Measurements from ENCODE around the gene CCL3.
"Not testable (repeated sequence)": the region's sequence is repeated elsewhere in the genome, so short reads cannot be mapped to it uniquely, and the experiment has no call there.

CCL3 gene

GRCh38 chr17:36089888-36090836, at the start of gene CCL3:
Gene CCL3 (minus strand): TSS chr17:36090143. CDS start chr17:36090058, 85 bp downstream.
- no peak for DNase-seq (ENCODE audit: low read depth in 2 of 2)

- DNase-seq (ENCODE audit: low read depth in 2 of 2), result no peak
Measured at GRCh38 chr17:36136439-36136838, 46.5 kb upstream of the CCL3 start.

- DNase-seq (ENCODE audit: low read depth in 2 of 2), result no peak
Measured at GRCh38 chr17:36136036-36136435, 46.1 kb upstream of the CCL3 start.

- no peak for DNase-seq (ENCODE audit: low read depth in 2 of 2)
Measured at GRCh38 chr17:36135465-36135864, 45.5 kb upstream of the CCL3 start.

GRCh38 chr17:36133602-36134236, 43.8 kb upstream of the CCL3 start:
- no peak for DNase-seq (ENCODE audit: low read depth in 2 of 2)

GRCh38 chr17:36132421-36132831, 42.5 kb upstream of the CCL3 start:
- no peak for DNase-seq (ENCODE audit: low read depth in 2 of 2)

- no peak for DNase-seq (ENCODE audit: low read depth in 2 of 2)
Measured at GRCh38 chr17:36131931-36132330, 42.0 kb upstream of the CCL3 start.

GRCh38 chr17:36131421-36131820, 41.5 kb upstream of the CCL3 start:
- no peak for DNase-seq (ENCODE audit: low read depth in 2 of 2)

- no peak for DNase-seq (ENCODE audit: low read depth in 2 of 2)
Measured at GRCh38 chr17:36130346-36130745, 40.4 kb upstream of the CCL3 start.

- no peak for DNase-seq (ENCODE audit: low read depth in 2 of 2)
Measured at GRCh38 chr17:36129616-36130015, 39.7 kb upstream of the CCL3 start.

GRCh38 chr17:36128411-36128978, 38.6 kb upstream of the CCL3 start:
- DNase-seq (ENCODE audit: low read depth in 2 of 2), result no peak

GRCh38 chr17:36127911-36128310, 38.0 kb upstream of the CCL3 start:
- no peak for DNase-seq (ENCODE audit: low read depth in 2 of 2)

GRCh38 chr17:36127199-36127893, 37.4 kb upstream of the CCL3 start:
- DNase-seq (ENCODE audit: low read depth in 2 of 2), result no peak

GRCh38 chr17:36124879-36125824, 35.2 kb upstream of the CCL3 start:
- no peak for DNase-seq (ENCODE audit: low read depth in 2 of 2)

GRCh38 chr17:36123431-36123830, 33.5 kb upstream of the CCL3 start:
- DNase-seq (ENCODE audit: low read depth in 2 of 2), result no peak

- DNase-seq (ENCODE audit: low read depth in 2 of 2), result not testable (repeated sequence)
Measured at GRCh38 chr17:36121099-36121498, 31.2 kb upstream of the CCL3 start.

GRCh38 chr17:36120221-36120620, 30.3 kb upstream of the CCL3 start:
- DNase-seq (ENCODE audit: low read depth in 2 of 2), result no peak

- no peak for DNase-seq (ENCODE audit: low read depth in 2 of 2)
Measured at GRCh38 chr17:36118477-36119353, 28.8 kb upstream of the CCL3 start.

- DNase-seq (ENCODE audit: low read depth in 2 of 2), result no peak
Measured at GRCh38 chr17:36117505-36118382, 27.8 kb upstream of the CCL3 start.

Data from activated CD8-positive, alpha-beta memory T cell treated with anti-CD3 and anti-CD28 coated beads for 4 hours (primary cell).